Mononuclear cell (primary cell): ENCODE data around the gene KMT2B. TPM values are rescaled to one million over a fixed set of nuclear protein-coding genes. Genes with fewer than 3 reads are reported as not detected.

Experiments
- H3K27me3 ChIP-seq: 2 replicates; pipeline ENCODE4 v1.6.0; 2011; ENCODE audit warnings: low read length, control low read depth; ENCODE audit not compliant: insufficient read depth
- H3K4me1 ChIP-seq: 2 replicates; pipeline ENCODE4 v1.5.1; 2011; ENCODE audit warnings: mild to moderate bottlenecking, low read length, control low read depth; ENCODE audit not compliant: insufficient read depth
- H3K4me3 ChIP-seq: 2 replicates; pipeline ENCODE4 v1.5.1; 2011; ENCODE audit warnings: mild to moderate bottlenecking, low read length, moderate library complexity
- H3K9me3 ChIP-seq: 2 replicates; pipeline ENCODE4 v1.5.1; 2011; ENCODE audit warnings: low read depth, mild to moderate bottlenecking, control low read depth, low read length
- total RNA-seq: library from RNA; depleted of rRNA; stranded (reverse); fragments of >200 nt; gene quantifications from one replicate; pipeline ENCODE4 v1.2.3, GENCODE V29; 2012

Gene KMT2B
- total RNA-seq, 1 donor: 10.8 TPM

- H3K4me1 ChIP-seq: peaks cover 34% of the 10 kb centered on the region
- H3K4me3 ChIP-seq: no peak overlapping the region
- no peaks in the 10 kb centered on the region for H3K9me3 ChIP-seq
- peaks cover 9% of the 10 kb centered on the region for H3K27me3 ChIP-seq
These were observed 34.3 kb downstream of the KMT2B start for GRCh38 chr19:35751839-35752745.

GRCh38 chr19:35752746-35753350 lies 35.0 kb downstream of the KMT2B start:
- Histone ChIP-seq H3K4me3 (no peak overlapping the region), H3K4me1 (peaks cover 36% of the 10 kb centered on the region), H3K27me3 (peaks cover 9% of the 10 kb centered on the region), H3K9me3 (no peaks in the 10 kb centered on the region)

GRCh38 chr19:35753634-35754369 lies 36.0 kb downstream of the KMT2B start:
- peaks cover 9% of the 10 kb centered on the region for H3K27me3 ChIP-seq

GRCh38 chr19:35754370-35755130 lies 36.7 kb downstream of the KMT2B start:
- Histone ChIP-seq H3K27me3 (peaks cover 9% of the 10 kb centered on the region), H3K4me1 (peaks cover 34% of the 10 kb centered on the region), H3K9me3 (no peaks in the 10 kb centered on the region), H3K4me3 (no peak overlapping the region)

More at GRCh38 chr19:35753634-35754369, 36.0 kb downstream of the KMT2B start:
- Histone ChIP-seq H3K9me3 (no peaks in the 10 kb centered on the region), H3K4me3 (no peak overlapping the region), H3K4me1 (peaks cover 36% of the 10 kb centered on the region)

- H3K9me3 ChIP-seq: no peaks in the 10 kb centered on the region
- no peak overlapping the region for H3K4me3 ChIP-seq
- H3K27me3 ChIP-seq: peaks cover 9% of the 10 kb centered on the region
- H3K4me1 ChIP-seq: peaks cover 34% of the 10 kb centered on the region
These were observed 37.3 kb downstream of the KMT2B start for GRCh38 chr19:35755131-35755549.

GRCh38 chr19:35755550-35756376 lies 38.0 kb downstream of the KMT2B start:
- no peaks in the 10 kb centered on the region for H3K9me3 ChIP-seq
- no peak overlapping the region for H3K4me3 ChIP-seq
- H3K4me1 ChIP-seq: peaks cover 34% of the 10 kb centered on the region
- H3K27me3 ChIP-seq: peaks cover 9% of the 10 kb centered on the region

GRCh38 chr19:35756377-35757230 lies 38.8 kb downstream of the KMT2B start, which contains the start of gene HSPB6:
TSS of gene HSPB6 (minus strand) at chr19:35757029. CDS start at chr19:35757008, 21 bp downstream.
- Histone ChIP-seq H3K4me1 (peaks cover 34% of the 10 kb centered on the region), H3K4me3 (peak within 1 kb of the TSS; percentile 93), H3K9me3 (no peaks in the 10 kb centered on the region), H3K27me3 (peaks cover 9% of the 10 kb centered on the region)

GRCh38 chr19:35757231-35757748 lies 39.5 kb downstream of the KMT2B start:
- Histone ChIP-seq H3K9me3 (no peaks in the 10 kb centered on the region), H3K27me3 (peaks cover 9% of the 10 kb centered on the region), H3K4me1 (peaks cover 34% of the 10 kb centered on the region), H3K4me3 (peak overlapping the region; percentile 93)

- H3K4me1 ChIP-seq: peaks cover 34% of the 10 kb centered on the region
- peak within 1 kb of the TSS; percentile 93 for H3K4me3 ChIP-seq
- H3K9me3 ChIP-seq: no peaks in the 10 kb centered on the region
- peaks cover 9% of the 10 kb centered on the region for H3K27me3 ChIP-seq
These were observed 40.2 kb downstream of the KMT2B start, which contains the start of gene PROSER3 for GRCh38 chr19:35757749-35758608. TSS of gene PROSER3 (plus strand) at chr19:35758176. CDS start at chr19:35758216, 40 bp downstream.

GRCh38 chr19:35759697-35760096 lies 41.9 kb downstream of the KMT2B start:
- Histone ChIP-seq H3K27me3 (peaks cover 9% of the 10 kb centered on the region), H3K4me3 (no peak overlapping the region), H3K9me3 (no peaks in the 10 kb centered on the region), H3K4me1 (peaks cover 34% of the 10 kb centered on the region)

- Histone ChIP-seq H3K4me1 (peaks cover 26% of the 10 kb centered on the region), H3K4me3 (no peak overlapping the region), H3K9me3 (no peaks in the 10 kb centered on the region), H3K27me3 (peaks cover 9% of the 10 kb centered on the region)
These were observed 43.0 kb downstream of the KMT2B start for GRCh38 chr19:35760711-35761349.
